Measurements from ENCODE around the gene SORD.
"Not testable (repeated sequence)": the region's sequence is repeated elsewhere in the genome, so short reads cannot be mapped to it uniquely, and the experiment has no call there.

SORD gene

GRCh38 chr15:45100884-45101625 is 78.1 kb downstream of the SORD start:
- no peak for DNase-seq

DNA sequence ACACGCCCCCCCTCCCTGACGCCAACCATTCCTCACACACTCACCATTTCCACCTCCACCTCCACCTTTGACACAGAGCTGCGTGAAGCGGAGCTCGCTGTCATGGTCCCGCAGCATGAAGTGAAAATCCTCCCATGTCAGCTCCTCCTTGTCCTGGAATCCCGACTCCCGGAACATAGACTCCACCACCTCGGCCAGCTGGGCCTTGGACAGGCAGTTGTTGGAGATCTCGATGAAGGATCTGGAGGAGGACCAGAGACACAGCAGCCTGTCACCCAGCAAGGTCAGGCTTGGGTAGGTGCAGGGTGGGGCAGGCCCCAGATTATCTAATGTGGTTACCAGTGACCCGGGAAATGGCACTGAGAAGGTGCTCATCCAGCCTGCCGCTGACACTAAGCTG is 78.8 kb downstream of the SORD start:
- DNase-seq = no peak

DNA sequence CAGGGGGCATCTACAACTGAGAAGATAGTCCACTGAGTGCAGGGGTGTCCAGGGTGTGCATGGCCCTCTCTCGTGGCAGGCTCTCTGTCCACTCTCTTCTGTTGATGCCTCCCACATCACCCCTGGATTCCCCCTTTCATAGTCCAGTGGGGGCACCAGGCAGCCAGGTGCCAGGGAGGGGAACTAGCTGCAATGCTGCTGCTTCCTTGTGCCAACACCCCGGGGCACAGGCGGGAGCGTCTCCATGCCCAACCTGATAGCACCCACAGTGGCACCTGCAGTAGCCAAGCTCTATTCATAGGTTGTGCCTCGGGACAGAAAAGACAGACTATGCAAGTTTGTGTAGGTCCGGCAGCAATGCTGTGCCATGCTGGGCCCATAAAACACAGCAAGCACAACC is 79.2 kb downstream of the SORD start:
- DNase-seq = no peak

DNA sequence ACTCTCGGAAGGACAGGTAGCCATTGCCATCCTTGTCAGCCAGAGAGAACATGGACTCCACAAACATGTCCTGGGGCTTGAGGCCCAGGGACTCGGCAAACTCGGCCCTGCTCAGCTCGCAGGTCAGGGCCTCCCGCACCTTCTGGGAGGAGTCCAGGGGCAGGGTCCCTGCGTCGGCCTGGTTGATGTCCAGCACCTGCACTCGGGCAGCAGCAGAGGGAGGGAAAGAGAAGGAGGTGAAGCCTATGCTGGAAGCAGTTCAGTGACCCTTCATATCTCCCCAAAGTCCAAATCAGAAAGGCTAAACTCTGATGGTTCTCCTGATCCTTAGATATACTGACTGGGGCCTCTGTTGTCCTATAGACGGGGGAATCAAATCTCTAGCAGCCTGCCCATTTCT is 81.2 kb downstream of the SORD start:
- not testable (repeated sequence) for DNase-seq

DNA sequence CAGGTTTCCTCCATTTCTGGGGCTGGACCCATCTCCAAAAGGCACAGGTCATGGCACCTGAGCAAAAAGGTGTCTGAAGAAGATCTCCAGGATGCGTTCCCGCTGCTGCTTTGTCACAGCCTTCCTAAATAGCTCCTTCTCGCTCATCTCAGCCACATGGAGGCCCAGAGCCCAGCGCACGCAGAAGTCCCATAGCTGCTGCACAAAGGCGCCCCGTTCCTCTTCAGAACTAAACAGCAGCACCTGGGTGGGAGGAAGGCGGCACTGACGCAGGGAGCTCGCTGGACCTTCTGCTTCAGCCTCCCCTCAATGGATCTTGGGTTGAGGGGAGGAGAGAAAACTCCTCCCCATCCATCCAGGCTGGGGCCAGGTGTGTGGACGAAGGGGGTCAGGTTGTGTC is 82.6 kb downstream of the SORD start:
- DNase-seq = no peak

GRCh38 chr15:45106002-45106790 is 83.2 kb downstream of the SORD start:
- no peak for DNase-seq

GRCh38 chr15:45107941-45108630 is 85.1 kb downstream of the SORD start:
- no peak for DNase-seq

DNA sequence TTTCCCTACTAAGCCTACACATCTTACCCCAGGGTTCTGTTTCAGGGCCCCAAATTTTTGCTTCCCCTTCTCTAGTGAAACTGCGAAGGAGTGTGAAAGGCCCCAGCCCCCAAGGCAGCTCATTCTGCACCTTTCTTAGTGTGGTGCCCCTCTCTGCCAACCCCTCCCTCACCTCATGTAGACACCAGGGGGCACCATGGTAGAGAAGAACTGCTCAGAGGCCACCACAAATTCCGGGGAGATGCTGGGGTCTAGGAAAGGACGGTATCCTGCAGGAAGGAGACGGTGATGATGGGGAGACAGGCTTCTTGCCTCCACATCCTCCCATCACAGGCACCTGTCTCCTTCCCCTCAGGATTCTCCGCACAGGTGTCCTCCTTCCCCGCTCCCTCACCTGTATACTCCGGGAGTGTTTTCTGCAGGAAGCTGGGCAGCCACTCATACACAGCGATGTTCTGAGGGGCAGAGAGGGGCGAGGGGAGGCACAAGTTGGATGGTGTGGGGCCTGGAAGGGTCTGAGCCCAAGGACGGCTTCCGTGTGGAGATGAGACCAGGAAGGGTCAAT is 87.3 kb downstream of the SORD start:
- DNase-seq = no peak

DNA sequence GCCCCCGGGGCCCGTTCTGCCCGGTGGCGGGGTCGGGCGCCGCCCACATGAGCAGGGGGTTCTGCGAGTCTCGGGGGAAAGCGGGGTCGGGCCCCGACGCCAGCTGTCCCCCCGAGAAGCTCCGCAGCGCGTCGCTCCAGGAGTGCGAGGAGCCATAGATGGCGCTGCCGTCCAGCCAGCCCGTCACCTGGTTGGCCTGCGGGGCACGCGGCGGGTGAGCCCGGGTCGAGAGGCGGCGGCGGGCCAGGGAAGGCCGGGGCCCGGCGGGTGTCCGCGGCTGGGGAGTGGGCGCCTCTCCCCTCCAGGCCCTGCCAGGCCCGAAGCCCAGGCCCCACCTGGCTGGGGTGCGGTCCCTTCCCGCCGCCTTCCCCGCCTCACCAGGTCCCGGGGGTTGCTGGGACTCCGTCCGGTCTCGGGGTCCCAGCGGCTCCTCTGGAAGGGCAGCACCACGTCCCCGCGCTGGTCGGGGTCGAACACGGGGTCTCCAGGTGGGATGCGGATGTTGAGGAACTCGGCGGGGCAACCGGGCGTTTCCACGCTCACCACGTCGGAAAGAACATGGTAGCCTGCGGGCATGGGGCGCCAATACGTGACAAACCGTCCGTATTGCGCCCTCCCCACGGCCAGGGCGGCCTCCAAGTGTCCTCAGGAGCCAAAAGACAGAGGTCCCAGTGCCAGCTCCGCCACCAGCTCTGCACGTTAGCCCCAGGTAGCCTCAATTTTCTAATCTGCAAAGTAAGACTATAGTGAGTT is 88.6 kb downstream of the SORD start:
- DNase-seq = no peak

GRCh38 chr15:45112143-45112590 is 89.2 kb downstream of the SORD start:
- DNase-seq = no peak

DNA sequence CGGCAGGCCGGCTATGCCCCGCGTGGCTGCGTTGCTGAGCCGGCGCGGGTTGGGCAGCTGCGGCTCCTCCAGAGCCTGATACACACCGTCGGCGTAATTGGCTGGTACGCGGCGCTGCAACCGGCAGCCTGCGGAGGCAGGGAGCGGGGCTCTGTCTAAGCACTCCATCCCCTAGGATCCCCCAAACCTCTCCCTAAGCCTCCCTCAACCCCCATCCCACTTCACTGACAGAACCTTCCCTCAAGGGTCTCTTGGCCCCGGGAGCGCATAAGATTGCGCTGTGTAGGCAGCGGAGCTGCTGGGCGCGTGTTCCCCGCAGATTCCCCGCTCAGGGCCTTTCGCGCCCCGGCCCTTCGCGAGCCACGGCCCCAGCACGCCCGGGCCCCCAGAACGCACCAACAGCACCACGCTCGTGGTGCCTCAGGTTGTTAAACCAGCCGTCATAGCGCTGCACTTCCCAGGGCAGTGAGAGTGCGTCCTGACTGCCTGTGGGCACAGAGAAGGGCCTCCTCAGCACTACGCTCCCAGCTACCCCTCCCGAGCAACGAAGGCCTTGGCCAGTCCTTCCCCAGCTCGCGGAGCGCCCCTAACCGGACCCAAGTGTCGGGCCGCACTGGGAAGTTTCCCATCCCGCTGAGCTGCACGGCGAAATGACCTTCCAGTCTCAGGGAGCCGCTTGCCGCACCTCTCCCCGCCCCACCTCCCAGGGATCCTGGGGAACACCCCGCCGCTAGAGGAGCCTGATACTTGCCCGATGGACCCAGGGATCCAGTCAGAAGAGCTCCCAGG is 89.8 kb downstream of the SORD start:
- no peak for DNase-seq

GRCh38 chr15:45113380-45113990 is 90.5 kb downstream of the SORD start:
- DNase-seq = no peak

GRCh38 chr15:45114076-45114750 is 91.2 kb downstream of the SORD start, which contains the start of the genes DUOX2 and DUOXA2:
Gene DUOX2, minus strand, starts transcription at chr15:45114172. Its CDS starts 761 bp downstream, at chr15:45113411.
Gene DUOXA2, plus strand, starts transcription at chr15:45114326. Its CDS starts 280 bp downstream, at chr15:45114606.
- DNase-seq = no peak

DNA sequence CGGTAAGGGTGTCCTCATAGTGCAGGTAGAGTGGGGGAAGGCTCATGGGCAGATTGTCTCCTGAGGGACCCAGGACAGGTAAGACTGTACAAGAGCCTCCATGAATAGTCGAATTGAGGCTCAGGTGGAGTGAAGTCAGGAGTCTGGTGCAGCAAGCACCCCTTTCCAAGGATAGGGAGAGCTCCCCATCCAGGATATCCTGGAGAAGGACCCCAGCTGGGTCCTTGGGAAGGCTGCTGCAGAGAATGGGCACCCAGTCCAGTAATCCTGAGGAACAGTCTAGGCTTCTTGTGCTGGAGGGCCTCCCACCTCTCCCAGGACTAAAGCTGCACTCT is 91.7 kb downstream of the SORD start:
- DNase-seq = no peak

GRCh38 chr15:45115312-45115820 is 92.4 kb downstream of the SORD start:
- no peak for DNase-seq

GRCh38 chr15:45116006-45116481 is 93.0 kb downstream of the SORD start:
- no peak for DNase-seq

- DNase-seq = no peak
These were observed 93.7 kb downstream of the SORD start for GRCh38 chr15:45116482-45117307.

DNA sequence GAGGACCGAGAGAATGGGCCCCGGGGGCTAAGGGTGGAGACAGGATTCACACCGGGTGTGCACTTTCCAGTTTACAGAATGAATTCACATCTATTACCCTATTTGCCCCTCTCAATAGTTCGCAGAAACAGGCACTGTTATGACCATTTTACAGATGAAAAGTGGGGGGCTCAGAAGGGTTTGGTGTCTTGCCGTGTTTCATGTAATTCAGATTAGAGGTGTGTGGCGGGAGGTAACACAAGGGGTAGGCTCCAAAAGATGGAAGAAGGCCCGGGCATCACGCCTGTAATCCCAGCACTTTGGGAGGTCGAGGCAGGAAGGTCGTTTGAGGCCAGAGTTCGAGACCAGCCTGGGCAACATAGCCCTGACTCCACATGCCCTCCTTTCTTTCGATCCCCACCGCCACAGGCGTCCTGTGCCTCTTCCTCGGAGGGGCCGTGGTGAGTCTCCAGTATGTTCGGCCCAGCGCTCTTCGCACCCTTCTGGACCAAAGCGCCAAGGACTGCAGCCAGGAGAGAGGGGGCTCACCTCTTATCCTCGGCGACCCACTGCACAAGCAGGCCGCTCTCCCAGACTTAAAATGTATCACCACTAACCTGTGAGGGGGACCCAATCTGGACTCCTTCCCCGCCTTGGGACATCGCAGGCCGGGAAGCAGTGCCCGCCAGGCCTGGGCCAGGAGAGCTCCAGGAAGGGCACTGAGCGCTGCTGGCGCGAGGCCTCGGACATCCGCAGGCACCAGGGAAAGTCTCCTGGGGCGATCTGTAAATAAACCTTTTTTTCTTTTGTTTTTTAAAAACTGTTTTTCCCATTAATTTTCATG is 94.5 kb downstream of the SORD start:
- DNase-seq = no peak
